B cell (primary cell): Measurements from ENCODE around the gene CTNNA3.

ENCODE experiments used
- CTCF ChIP-seq: fragments of 200-600 bp; IDR thresholded peaks from one replicate; pipeline ENCODE4 v1.8.0; 2022; ENCODE audit warnings: antibody characterized with exemption, mild to moderate bottlenecking
- EZH2 ChIP-seq: IDR thresholded peaks from 2 replicates; pipeline ENCODE4 v1.6.1; 2012; ENCODE audit warnings: borderline replicate concordance, low read depth, mild to moderate bottlenecking, moderate library complexity, low read length; ENCODE audit not compliant: insufficient read depth, poor library complexity, severe bottlenecking

- no peak for TF ChIP-seq EZH2
- TF ChIP-seq CTCF, result no peak
These were observed 1229.4 kb downstream of the CTNNA3 start for GRCh38 chr10:66466622-66467021.
